Fibroblast of the aortic adventitia (primary cell): ENCODE results near the gene SUN1. TPM values are rescaled to one million over a fixed set of nuclear protein-coding genes. Genes with fewer than 3 reads are reported as not detected.

Source experiments
- DNase-seq: peaks from one replicate; pipeline ENCODE4 v3.0.0-alpha.2; 2010; ENCODE audit warnings: low read depth
- H3K4me3 ChIP-seq: 2 replicates; pipeline ENCODE4 v1.5.1; 2011; ENCODE audit warnings: low read depth, mild to moderate bottlenecking, control low read depth, low read length, moderate library complexity
- total RNA-seq: library from RNA; depleted of rRNA; stranded (reverse); fragments of >200 nt; gene quantifications from 2 replicates; pipeline ENCODE4 v1.2.3, GENCODE V29; 2012; ENCODE audit warnings: low replicate concordance
- TF ChIP-seq, protein P1 (sequence below): IDR thresholded peaks from 2 replicates; pipeline ENCODE4 v1.5.1; 2011; ENCODE audit warnings: mild to moderate bottlenecking, low read length, control low read depth, inconsistent platforms; ENCODE audit not compliant: insufficient read depth

SUN1 gene
- total RNA-seq, 1 donor: 211 TPM

DNA sequence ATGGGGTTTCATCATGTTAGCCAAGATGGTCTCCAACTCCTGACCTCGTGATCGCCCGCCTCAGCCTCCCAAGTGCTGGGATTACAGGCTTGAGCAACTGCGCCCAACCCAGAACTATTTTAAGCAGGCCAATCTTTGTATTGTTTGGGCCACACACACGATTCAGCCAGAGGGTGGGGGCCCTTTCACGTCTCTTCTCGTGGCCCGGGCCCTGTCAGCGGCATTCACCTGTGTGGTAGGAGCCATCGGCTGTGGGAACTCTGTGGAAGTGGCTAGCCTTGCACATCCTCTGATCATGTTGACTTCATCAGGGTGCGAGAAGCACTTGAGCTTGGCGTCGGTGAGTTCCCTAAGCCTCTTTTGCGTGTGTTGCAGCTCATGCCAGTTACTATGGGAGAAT lies 16.9 kb downstream of the SUN1 start:
- no peak overlapping the region for H3K4me3 ChIP-seq
- TF ChIP-seq, protein P1, sequence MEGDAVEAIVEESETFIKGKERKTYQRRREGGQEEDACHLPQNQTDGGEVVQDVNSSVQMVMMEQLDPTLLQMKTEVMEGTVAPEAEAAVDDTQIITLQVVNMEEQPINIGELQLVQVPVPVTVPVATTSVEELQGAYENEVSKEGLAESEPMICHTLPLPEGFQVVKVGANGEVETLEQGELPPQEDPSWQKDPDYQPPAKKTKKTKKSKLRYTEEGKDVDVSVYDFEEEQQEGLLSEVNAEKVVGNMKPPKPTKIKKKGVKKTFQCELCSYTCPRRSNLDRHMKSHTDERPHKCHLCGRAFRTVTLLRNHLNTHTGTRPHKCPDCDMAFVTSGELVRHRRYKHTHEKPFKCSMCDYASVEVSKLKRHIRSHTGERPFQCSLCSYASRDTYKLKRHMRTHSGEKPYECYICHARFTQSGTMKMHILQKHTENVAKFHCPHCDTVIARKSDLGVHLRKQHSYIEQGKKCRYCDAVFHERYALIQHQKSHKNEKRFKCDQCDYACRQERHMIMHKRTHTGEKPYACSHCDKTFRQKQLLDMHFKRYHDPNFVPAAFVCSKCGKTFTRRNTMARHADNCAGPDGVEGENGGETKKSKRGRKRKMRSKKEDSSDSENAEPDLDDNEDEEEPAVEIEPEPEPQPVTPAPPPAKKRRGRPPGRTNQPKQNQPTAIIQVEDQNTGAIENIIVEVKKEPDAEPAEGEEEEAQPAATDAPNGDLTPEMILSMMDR: no peak
- no peak for DNase-seq

DNA sequence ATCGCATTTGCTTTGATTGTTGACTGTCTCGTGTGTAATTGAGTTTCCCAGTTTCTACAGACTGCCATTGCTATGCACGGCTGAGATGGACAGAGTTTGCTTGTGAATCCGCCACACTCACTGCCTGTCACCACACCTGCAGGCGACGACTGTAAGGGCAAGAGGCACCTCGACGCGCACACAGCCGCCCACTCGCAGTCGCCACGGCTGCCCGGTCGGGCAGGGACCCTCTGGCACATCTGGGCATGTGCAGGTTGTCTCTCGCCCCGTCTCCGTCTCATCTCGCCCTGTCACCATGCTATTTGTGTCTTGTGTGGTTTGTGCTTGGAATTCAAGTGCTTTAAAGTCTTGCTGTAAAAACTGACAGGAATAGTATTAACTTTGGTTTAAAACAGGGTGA lies 17.5 kb downstream of the SUN1 start:
- no peak overlapping the region for H3K4me3 ChIP-seq
- no peak for DNase-seq
- TF ChIP-seq, protein P1: no peak

DNA sequence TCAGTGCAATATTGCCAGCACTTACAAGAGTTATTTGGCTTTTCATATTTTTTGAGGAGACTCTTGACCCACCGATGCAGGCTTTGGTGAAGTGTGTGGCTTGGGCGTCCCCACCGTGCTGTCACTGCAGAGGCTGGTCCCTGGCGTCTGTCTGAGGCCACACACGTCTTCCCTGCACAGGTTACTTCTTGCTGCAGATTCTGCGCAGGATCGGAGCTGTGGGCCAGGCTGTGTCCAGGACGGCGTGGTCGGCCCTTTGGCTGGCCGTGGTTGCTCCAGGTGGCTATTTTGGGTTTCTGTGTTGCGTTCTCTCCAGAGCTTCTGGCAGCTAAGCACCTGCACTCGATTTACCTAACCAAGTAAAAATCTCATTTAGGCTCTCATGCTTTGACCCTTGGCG lies 18.9 kb downstream of the SUN1 start:
- no peak for DNase-seq
- TF ChIP-seq, protein P1: no peak

DNA sequence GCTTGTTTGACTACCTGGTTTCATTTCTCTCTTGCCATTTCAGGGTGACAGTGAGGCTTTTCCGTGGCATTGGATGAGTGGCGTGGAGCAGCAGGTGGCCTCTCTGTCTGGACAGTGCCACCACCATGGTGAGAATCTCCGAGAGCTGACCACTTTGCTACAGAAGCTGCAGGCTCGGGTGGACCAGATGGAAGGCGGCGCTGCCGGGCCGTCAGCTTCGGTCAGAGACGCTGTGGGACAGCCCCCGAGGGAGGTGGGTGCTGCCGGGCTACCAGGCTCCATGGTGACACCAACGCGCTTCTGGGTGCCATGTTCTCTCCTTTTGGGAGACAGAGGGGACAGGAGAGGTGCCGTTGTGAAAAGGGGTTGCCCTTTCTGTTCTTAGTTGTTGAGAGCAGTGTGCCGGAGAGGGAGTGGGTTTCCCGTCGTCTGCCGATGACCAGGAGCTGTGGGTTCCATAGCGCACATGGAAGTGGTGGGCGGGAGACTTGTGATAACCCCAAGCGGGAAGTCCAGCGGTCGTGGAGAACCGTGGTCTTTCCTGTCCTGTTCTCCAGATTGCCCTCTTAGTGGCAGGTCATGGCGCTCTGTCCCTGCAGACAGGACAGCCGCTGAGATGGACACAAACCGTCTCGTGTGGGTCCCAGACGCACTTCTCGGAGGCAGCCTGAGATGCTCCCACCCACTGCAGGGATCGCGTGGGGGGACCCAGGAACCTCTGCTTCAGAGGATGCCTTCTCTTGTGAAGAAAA lies 21.3 kb downstream of the SUN1 start:
- no peak overlapping the region for H3K4me3 ChIP-seq
- DNase-seq: no peak
- TF ChIP-seq, protein P1: no peak

More for the DNA sequence above, 18.9 kb downstream of the SUN1 start:
- no peak overlapping the region for H3K4me3 ChIP-seq

DNA sequence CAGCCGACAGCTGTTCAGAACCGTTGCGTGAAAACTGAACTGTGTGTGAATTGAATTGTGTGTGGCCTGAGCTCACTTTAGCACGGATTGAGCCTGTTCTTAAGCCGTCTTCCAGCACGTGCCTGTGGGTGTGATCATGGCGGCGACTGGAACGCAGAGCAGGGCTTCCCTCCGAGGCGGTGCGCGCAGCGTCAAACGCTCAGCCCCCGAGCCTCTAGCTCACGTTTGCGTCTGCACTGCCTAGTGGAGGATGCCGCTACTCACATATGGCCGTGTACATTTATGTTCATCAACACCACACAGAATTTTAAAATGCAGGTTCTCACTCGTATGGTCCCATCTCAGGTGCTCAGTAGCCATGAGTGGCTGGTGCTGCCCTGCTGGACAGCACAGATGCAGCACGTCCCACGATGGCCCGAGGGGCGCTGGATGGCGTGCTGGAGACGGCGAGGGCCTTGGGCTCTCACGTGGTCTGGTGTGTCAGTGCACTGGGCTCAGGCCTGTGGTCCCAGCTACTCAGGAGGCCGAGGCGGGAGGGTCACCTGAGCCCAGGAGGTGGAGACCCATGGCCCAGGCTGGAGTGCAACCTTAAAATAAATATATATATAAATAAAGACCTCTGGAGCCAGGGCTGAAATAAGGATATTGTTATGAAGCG lies 22.0 kb downstream of the SUN1 start:
- TF ChIP-seq, protein P1: no peak
- H3K4me3 ChIP-seq: no peak overlapping the region
- DNase-seq: no peak

DNA sequence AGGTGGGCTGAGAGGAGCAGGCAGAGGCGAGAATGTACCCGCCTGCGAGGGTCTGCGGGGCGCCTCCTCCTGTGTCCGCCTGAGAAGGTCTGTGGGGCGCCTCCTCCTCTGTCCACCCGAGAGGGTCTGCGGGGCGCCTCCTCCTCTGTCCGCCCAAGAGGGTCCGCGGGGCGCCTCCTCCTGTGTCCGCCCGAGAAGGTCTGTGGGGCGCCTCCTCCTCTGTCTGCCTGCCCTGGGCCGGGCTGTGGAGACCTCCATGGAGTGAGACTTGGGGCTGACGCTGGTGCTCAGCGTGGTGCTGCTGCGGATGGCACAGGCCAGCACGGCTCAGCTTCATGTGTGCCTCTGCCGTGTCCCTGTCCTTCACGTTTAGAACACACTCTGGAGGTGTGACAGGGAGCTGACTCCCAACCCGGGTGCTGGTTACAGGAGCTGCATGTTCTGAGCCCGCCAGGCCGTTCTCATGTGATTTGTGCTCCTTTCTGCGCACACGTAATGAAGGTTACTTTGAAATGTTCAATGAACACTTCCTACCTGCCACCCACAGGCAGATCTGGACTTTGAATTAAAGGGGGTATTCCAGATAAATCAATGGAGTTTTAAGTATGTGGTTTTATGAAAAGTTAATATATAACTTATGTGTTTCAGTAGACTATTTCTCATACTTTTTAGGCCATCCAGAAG lies 23.6 kb downstream of the SUN1 start:
- TF ChIP-seq, protein P1: no peak
- H3K4me3 ChIP-seq: no peak overlapping the region
- DNase-seq: no peak
